ENCODE results near the gene SH3BGRL. TPM values are rescaled to one million over a fixed set of nuclear protein-coding genes. Genes with fewer than 3 reads are reported as not detected.
"Not testable (repeated sequence)": the region's sequence is repeated elsewhere in the genome, so short reads cannot be mapped to it uniquely, and the experiment has no call there.

Gene SH3BGRL
- total and polyA plus RNA-seq, 2 donors (not counting 1 experiment from before 2014, with no cell fraction given) = 41.6 to 258 TPM

DNA sequence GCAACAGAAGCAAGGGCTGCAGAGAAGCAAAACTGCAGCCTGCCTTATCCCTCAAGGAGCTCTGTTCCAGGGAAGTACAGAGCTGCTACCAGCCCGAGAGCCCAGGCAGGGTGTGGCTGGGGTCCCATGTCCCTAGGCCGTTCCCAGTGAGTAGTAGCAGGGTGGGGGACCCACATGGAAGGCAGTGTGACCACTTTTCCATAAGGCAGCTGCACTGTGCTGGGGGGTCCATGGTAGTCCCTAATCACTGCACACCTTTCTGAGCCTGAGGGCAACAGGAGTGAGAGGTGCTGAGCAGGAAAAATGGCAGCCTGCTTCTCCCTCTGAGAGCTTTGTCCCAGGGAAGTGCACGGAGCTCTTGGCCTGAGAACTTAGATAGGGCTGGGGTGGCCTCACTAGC, 135.9 kb downstream of the SH3BGRL start:
- TF ChIP-seq EZH2 (IDR thresholded peaks at IDR 0.05; ENCODE audit: low read length, missing control alignments) = no peak
- TF ChIP-seq, protein P1, sequence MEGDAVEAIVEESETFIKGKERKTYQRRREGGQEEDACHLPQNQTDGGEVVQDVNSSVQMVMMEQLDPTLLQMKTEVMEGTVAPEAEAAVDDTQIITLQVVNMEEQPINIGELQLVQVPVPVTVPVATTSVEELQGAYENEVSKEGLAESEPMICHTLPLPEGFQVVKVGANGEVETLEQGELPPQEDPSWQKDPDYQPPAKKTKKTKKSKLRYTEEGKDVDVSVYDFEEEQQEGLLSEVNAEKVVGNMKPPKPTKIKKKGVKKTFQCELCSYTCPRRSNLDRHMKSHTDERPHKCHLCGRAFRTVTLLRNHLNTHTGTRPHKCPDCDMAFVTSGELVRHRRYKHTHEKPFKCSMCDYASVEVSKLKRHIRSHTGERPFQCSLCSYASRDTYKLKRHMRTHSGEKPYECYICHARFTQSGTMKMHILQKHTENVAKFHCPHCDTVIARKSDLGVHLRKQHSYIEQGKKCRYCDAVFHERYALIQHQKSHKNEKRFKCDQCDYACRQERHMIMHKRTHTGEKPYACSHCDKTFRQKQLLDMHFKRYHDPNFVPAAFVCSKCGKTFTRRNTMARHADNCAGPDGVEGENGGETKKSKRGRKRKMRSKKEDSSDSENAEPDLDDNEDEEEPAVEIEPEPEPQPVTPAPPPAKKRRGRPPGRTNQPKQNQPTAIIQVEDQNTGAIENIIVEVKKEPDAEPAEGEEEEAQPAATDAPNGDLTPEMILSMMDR (conservative IDR thresholded peaks at IDR 0.05 in 1 of 2, IDR thresholded peaks at IDR 0.05 in 1 of 2; ENCODE audit: low read depth in 1 of 2, low read length in 2 of 2) = no peak
- Histone ChIP-seq H3K36me3 (ENCODE audit: control insufficient read depth, insufficient read depth, low read length) (no peaks in the 10 kb centered on the region), H3K4me2 (ENCODE audit: extremely low read depth, insufficient read depth, low read length) (no peak overlapping the region), H3K79me2 (ENCODE audit: control insufficient read depth, insufficient read depth, low read length) (no peaks in the 10 kb centered on the region), H3K4me1 (ENCODE audit: control insufficient read depth, extremely low read depth, insufficient read depth, low read length) (no peaks in the 10 kb centered on the region), H3K9me3 (ENCODE audit: control insufficient read depth, insufficient read depth, low read depth, low read length) (no peaks in the 10 kb centered on the region), H3K9ac (ENCODE audit: insufficient read depth, low read length) (no peak overlapping the region), H4K20me1 (ENCODE audit: control insufficient read depth, extremely low read depth, insufficient read depth, low read length) (no peaks in the 10 kb centered on the region), H3K4me3 (replicated peaks in 1 of 4; ENCODE audit: control extremely low read depth in 1 of 4, insufficient read depth in 1 of 4, low read depth in 3 of 4, low read length in 4 of 4) (no peak overlapping the region), H3K27ac (ENCODE audit: insufficient read depth, low read length) (no peak overlapping the region), H2AFZ (ENCODE audit: low read length) (no peak overlapping the region), H3K27me3 (ENCODE audit: control insufficient read depth, insufficient read depth, low read length) (no peaks in the 10 kb centered on the region)
- DNase-seq (ENCODE audit: low read depth in 2 of 2) = no peak

DNA sequence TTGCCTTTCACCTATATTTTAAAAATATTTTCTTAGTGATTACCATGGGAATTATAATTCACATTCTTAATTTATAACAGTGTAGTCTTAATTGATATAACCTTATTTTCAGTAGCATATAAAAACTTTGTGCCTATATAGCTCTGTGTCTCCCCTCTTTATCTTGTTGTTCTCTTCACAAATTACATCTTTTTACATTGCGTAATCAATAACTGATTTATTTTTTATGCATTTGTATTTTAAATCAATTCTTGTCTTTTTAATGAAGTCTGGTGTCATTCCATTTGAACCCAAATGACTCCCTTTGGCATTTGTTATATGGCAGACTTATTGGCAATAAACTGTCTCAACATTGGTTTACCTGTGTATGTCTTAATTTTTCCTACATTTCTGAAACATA, 137.0 kb downstream of the SH3BGRL start:
- Histone ChIP-seq H3K79me2 (ENCODE audit: control insufficient read depth, insufficient read depth, low read length) (no peaks in the 10 kb centered on the region), H4K20me1 (ENCODE audit: control insufficient read depth, extremely low read depth, insufficient read depth, low read length) (no peaks in the 10 kb centered on the region), H3K36me3 (ENCODE audit: control insufficient read depth, insufficient read depth, low read length) (no peaks in the 10 kb centered on the region), H3K4me2 (ENCODE audit: extremely low read depth, insufficient read depth, low read length) (no peak overlapping the region), H3K27me3 (ENCODE audit: control insufficient read depth, insufficient read depth, low read length) (no peaks in the 10 kb centered on the region), H3K27ac (ENCODE audit: insufficient read depth, low read length) (no peak overlapping the region), H3K9ac (ENCODE audit: insufficient read depth, low read length) (no peak overlapping the region), H3K4me1 (ENCODE audit: control insufficient read depth, extremely low read depth, insufficient read depth, low read length) (no peaks in the 10 kb centered on the region), H3K9me3 (ENCODE audit: control insufficient read depth, insufficient read depth, low read depth, low read length) (no peaks in the 10 kb centered on the region), H2AFZ (ENCODE audit: low read length) (no peak overlapping the region), H3K4me3 (replicated peaks in 1 of 4; ENCODE audit: control extremely low read depth in 1 of 4, insufficient read depth in 1 of 4, low read depth in 3 of 4, low read length in 4 of 4) (no peak overlapping the region)
- TF ChIP-seq, protein P1 (conservative IDR thresholded peaks at IDR 0.05 in 1 of 2, IDR thresholded peaks at IDR 0.05 in 1 of 2; ENCODE audit: low read depth in 1 of 2, low read length in 2 of 2) = no peak
- no peak for TF ChIP-seq EZH2 (IDR thresholded peaks at IDR 0.05; ENCODE audit: low read length, missing control alignments)
- no peak for DNase-seq (ENCODE audit: low read depth in 2 of 2)

DNA sequence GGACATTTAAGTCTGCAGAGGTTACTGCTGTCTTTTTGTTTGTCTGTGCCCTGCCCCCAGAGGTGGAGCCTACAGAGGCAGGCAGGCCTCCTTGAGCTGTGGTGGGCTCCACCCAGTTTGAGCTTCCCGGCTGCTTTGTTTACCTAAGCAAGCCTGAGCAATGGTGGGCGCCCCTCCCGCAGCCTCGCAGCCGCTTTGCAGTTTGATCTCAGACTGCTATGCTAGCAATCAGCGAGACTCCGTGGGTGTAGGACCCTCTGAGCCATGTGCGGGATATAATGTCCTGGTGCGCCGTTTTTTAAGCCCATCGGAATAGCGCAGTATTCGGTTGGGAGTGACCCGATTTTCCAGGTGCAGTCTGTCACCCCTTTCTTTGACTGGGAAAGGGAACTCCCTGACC, 143.4 kb downstream of the SH3BGRL start:
- not testable (repeated sequence) for H2AFZ ChIP-seq (ENCODE audit: low read length); H3K4me2 ChIP-seq (ENCODE audit: extremely low read depth, insufficient read depth, low read length); H3K27ac ChIP-seq (ENCODE audit: insufficient read depth, low read length); H3K9me3 ChIP-seq (ENCODE audit: control insufficient read depth, insufficient read depth, low read depth, low read length); H3K27me3 ChIP-seq (ENCODE audit: control insufficient read depth, insufficient read depth, low read length); H3K9ac ChIP-seq (ENCODE audit: insufficient read depth, low read length); H4K20me1 ChIP-seq (ENCODE audit: control insufficient read depth, extremely low read depth, insufficient read depth, low read length); DNase-seq (ENCODE audit: low read depth in 2 of 2); H3K36me3 ChIP-seq (ENCODE audit: control insufficient read depth, insufficient read depth, low read length); H3K79me2 ChIP-seq (ENCODE audit: control insufficient read depth, insufficient read depth, low read length); H3K4me1 ChIP-seq (ENCODE audit: control insufficient read depth, extremely low read depth, insufficient read depth, low read length); H3K4me3 ChIP-seq (replicated peaks in 1 of 4; ENCODE audit: control extremely low read depth in 1 of 4, insufficient read depth in 1 of 4, low read depth in 3 of 4, low read length in 4 of 4)

Other genes starting within 250 kb of the SH3BGRL start
- 1.5 and 1.7 TPM in 2 replicates for gene HMGN5, start 189 bp upstream of the SH3BGRL start, total RNA-seq
- 2.9 and 4.4 TPM in 2 replicates for gene HMGN5, start 189 bp upstream of the SH3BGRL start, polyA plus RNA-seq

All from fibroblast of lung (primary cell).